ENCODE measurements around the gene INAFM2. TPM values are rescaled to one million over a fixed set of nuclear protein-coding genes. Genes with fewer than 3 reads are reported as not detected.

INAFM2 gene
- total and polyA plus RNA-seq, 9 of the 15 experiments (the other 6 are each of a cell fraction or from before 2014, with no cell fraction given): 11.8 to 43.1 (median 27.2) TPM

DNA sequence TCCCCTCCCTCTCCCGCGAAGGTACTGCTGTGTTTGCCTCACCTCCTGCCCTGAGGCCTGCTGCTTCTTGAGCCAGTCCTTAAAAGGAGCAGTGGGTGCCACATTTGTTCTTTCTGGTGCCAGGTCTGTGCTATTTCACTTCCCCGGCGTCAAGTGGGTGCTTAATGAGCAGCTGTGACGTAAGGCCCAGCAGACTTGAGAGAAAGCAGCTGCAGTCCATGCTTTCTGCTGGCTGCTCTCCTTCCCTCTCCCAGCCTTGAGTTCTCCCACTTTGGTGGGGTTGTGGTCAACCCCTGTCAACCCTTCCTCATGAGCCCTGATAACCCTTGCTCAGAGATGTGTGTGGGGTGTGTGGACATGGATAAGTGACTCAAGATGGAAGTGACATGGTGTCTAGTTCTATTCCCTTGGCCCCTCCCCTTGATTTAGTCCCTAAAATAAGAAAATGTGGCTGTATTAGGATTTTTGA is 6.9 kb downstream of the INAFM2 start (continued):
- TF ChIP-seq, protein P1, sequence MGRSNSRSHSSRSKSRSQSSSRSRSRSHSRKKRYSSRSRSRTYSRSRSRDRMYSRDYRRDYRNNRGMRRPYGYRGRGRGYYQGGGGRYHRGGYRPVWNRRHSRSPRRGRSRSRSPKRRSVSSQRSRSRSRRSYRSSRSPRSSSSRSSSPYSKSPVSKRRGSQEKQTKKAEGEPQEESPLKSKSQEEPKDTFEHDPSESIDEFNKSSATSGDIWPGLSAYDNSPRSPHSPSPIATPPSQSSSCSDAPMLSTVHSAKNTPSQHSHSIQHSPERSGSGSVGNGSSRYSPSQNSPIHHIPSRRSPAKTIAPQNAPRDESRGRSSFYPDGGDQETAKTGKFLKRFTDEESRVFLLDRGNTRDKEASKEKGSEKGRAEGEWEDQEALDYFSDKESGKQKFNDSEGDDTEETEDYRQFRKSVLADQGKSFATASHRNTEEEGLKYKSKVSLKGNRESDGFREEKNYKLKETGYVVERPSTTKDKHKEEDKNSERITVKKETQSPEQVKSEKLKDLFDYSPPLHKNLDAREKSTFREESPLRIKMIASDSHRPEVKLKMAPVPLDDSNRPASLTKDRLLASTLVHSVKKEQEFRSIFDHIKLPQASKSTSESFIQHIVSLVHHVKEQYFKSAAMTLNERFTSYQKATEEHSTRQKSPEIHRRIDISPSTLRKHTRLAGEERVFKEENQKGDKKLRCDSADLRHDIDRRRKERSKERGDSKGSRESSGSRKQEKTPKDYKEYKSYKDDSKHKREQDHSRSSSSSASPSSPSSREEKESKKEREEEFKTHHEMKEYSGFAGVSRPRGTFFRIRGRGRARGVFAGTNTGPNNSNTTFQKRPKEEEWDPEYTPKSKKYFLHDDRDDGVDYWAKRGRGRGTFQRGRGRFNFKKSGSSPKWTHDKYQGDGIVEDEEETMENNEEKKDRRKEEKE (IDR thresholded peaks at IDR 0.05; ENCODE audit: borderline replicate concordance in 1 of 2, control insufficient read depth in 1 of 2, low read depth in 2 of 2, low read length in 1 of 2): no peak
- TF ChIP-seq, protein P2, sequence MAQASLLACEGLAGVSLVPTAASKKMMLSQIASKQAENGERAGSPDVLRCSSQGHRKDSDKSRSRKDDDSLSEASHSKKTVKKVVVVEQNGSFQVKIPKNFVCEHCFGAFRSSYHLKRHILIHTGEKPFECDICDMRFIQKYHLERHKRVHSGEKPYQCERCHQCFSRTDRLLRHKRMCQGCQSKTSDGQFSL (CRISPR knock-in tag; IDR thresholded peaks at IDR 0.05): no peak; the same call in 1 of the 2 replicates
- TF ChIP-seq, protein P2 (tag; IDR thresholded peaks at IDR 0.05): no peak
- peak in 1 of 2 experiments; percentile 41; a peak in 1 of 4 replicates for TF ChIP-seq FOXK2 (conservative IDR thresholded peaks at IDR 0.05 in 1 of 2, IDR thresholded peaks at IDR 0.05 in 1 of 2; ENCODE audit: low read depth in 2 of 2)
- TF ChIP-seq JUNB (CRISPR knock-in tag; conservative IDR thresholded peaks at IDR 0.05): no peak
- no peak for TF ChIP-seq ZNF707 (CRISPR knock-in tag; conservative IDR thresholded peaks at IDR 0.05)
- TF ChIP-seq U2AF1 (optimal IDR thresholded peaks at IDR 0.05; ENCODE audit: low read depth, low read length): no peak
- TF ChIP-seq, protein P3, sequence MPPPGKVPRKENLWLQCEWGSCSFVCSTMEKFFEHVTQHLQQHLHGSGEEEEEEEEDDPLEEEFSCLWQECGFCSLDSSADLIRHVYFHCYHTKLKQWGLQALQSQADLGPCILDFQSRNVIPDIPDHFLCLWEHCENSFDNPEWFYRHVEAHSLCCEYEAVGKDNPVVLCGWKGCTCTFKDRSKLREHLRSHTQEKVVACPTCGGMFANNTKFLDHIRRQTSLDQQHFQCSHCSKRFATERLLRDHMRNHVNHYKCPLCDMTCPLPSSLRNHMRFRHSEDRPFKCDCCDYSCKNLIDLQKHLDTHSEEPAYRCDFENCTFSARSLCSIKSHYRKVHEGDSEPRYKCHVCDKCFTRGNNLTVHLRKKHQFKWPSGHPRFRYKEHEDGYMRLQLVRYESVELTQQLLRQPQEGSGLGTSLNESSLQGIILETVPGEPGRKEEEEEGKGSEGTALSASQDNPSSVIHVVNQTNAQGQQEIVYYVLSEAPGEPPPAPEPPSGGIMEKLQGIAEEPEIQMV (tag; conservative IDR thresholded peaks at IDR 0.05; ENCODE audit: low read depth): no peak
- TF ChIP-seq RUNX1 (IDR thresholded peaks at IDR 0.05; ENCODE audit: low read depth): peak; percentile 54; the same call in 1 of the 2 replicates
- peak; percentile 35; the same call in 1 of the 2 replicates for TF ChIP-seq ZFX (CRISPR knock-in tag; IDR thresholded peaks at IDR 0.05)
- TF ChIP-seq ZNF316 (IDR thresholded peaks at IDR 0.05): no peak
- no peak for TF ChIP-seq ZNF143 (CRISPR knock-in tag; IDR thresholded peaks at IDR 0.05)
- TF ChIP-seq ZNF133 (CRISPR knock-in tag; IDR thresholded peaks at IDR 0.05): no peak
- no peak for TF ChIP-seq MCM2 (IDR thresholded peaks at IDR 0.05; ENCODE audit: low read depth)
- no peak for TF ChIP-seq POLR3A (IDR thresholded peaks at IDR 0.05; ENCODE audit: borderline replicate concordance, extremely low read depth, insufficient read depth, insufficient read length)
- TF ChIP-seq, protein P4, sequence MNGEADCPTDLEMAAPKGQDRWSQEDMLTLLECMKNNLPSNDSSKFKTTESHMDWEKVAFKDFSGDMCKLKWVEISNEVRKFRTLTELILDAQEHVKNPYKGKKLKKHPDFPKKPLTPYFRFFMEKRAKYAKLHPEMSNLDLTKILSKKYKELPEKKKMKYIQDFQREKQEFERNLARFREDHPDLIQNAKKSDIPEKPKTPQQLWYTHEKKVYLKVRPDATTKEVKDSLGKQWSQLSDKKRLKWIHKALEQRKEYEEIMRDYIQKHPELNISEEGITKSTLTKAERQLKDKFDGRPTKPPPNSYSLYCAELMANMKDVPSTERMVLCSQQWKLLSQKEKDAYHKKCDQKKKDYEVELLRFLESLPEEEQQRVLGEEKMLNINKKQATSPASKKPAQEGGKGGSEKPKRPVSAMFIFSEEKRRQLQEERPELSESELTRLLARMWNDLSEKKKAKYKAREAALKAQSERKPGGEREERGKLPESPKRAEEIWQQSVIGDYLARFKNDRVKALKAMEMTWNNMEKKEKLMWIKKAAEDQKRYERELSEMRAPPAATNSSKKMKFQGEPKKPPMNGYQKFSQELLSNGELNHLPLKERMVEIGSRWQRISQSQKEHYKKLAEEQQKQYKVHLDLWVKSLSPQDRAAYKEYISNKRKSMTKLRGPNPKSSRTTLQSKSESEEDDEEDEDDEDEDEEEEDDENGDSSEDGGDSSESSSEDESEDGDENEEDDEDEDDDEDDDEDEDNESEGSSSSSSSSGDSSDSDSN (IDR thresholded peaks at IDR 0.05; ENCODE audit: borderline replicate concordance in 1 of 2, low read depth in 2 of 2, low read length in 2 of 2): no peak
- no peak for TF ChIP-seq HDAC8 (tag; IDR thresholded peaks at IDR 0.05)
- TF ChIP-seq CBFB (CRISPR knock-in tag; IDR thresholded peaks at IDR 0.05): peak; percentile 80; the same call in 1 of the 2 replicates

Measured in K562 (cell line).